ENCODE measurements around the gene MYH9. TPM values are rescaled to one million over a fixed set of nuclear protein-coding genes. Genes with fewer than 3 reads are reported as not detected.

Gene MYH9
- total RNA-seq, 2 donors from 2014 or later: 294 to 323 TPM

GRCh38 chr22:36360871-36361383 lies 26.8 kb downstream of the MYH9 start:
- WGBS, 2 donors: 13 to 16% methylated on average over 4 to 5 of the region's 5 CpGs
- TF ChIP-seq CTCF (IDR thresholded peaks at IDR 0.05) (no peak), POLR2A (IDR thresholded peaks at IDR 0.05) (no peak)
- Histone ChIP-seq H3K27me3 (no peaks in the 10 kb centered on the region), H3K4me1 (peaks cover 98% of the 10 kb centered on the region), H3K9me3 (no peaks in the 10 kb centered on the region), H3K4me3 (no peak overlapping the region), H3K27ac (peak overlapping the region; percentile 83 to 98 (median 90)), H3K36me3 (replicated peaks in 1 of 2; ENCODE audit: insufficient read depth in 1 of 2, low read depth in 2 of 2) (peaks cover 0 to 2% of the 10 kb centered on the region in 2 donors)
- ATAC-seq (peak; percentile 5), DNase-seq (peak in 1 of 4 donors; percentile 28)
- intact Hi-C loops (cut with DNase I): no loop called here

GRCh38 chr22:36360011-36360410 lies 27.8 kb downstream of the MYH9 start:
- no peak for ATAC-seq
- no peak for TF ChIP-seq CTCF (IDR thresholded peaks at IDR 0.05)
- no peak for TF ChIP-seq POLR2A (IDR thresholded peaks at IDR 0.05)
- intact Hi-C loops (cut with DNase I): no loop called here
- peak overlapping the region in 3 of 4 donors; percentile 83 to 98 (median 95) for H3K27ac ChIP-seq
- H3K4me1 ChIP-seq: peaks cover 98% of the 10 kb centered on the region
- WGBS, 2 donors: 70 to 76% methylated on average over 3 of the region's 3 CpGs
- no peak for DNase-seq
- H3K4me3 ChIP-seq: no peak overlapping the region
- H3K36me3 ChIP-seq (replicated peaks in 1 of 2; ENCODE audit: insufficient read depth in 1 of 2, low read depth in 2 of 2): peaks cover 0 to 2% of the 10 kb centered on the region in 2 donors
- H3K9me3 ChIP-seq: no peaks in the 10 kb centered on the region
- no peaks in the 10 kb centered on the region for H3K27me3 ChIP-seq

- no peaks in the 10 kb centered on the region for H3K9me3 ChIP-seq
- intact Hi-C loops (cut with DNase I): no loop called here
- ATAC-seq: no peak
- no peaks in the 10 kb centered on the region for H3K27me3 ChIP-seq
- 17 to 31% methylated on average over 3 of the region's 3 CpGs for WGBS, 2 donors
- no peak for DNase-seq
- no peak overlapping the region for H3K4me3 ChIP-seq
- peaks cover 97% of the 10 kb centered on the region for H3K4me1 ChIP-seq
- peak overlapping the region; percentile 42 to 98 (median 89) for H3K27ac ChIP-seq
- TF ChIP-seq CTCF (IDR thresholded peaks at IDR 0.05) (no peak), POLR2A (IDR thresholded peaks at IDR 0.05) (no peak)
- H3K36me3 ChIP-seq (replicated peaks in 1 of 2; ENCODE audit: insufficient read depth in 1 of 2, low read depth in 2 of 2): peaks cover 0 to 2% of the 10 kb centered on the region in 2 donors
Observed at GRCh38 chr22:36359470-36359996, 28.2 kb downstream of the MYH9 start.

GRCh38 chr22:36358533-36359469 lies 29.0 kb downstream of the MYH9 start:
- peaks cover 97% of the 10 kb centered on the region for H3K4me1 ChIP-seq
- intact Hi-C loops (cut with DNase I): no loop called here
- peak in 1 of 4 donors; percentile 15 for DNase-seq

More at GRCh38 chr22:36358533-36359469, 29.0 kb downstream of the MYH9 start:
- Histone ChIP-seq H3K36me3 (replicated peaks in 1 of 2; ENCODE audit: insufficient read depth in 1 of 2, low read depth in 2 of 2) (peaks cover 0 to 2% of the 10 kb centered on the region in 2 donors), H3K9me3 (no peaks in the 10 kb centered on the region), H3K4me3 (no peak overlapping the region), H3K27me3 (no peaks in the 10 kb centered on the region), H3K27ac (peak overlapping the region; percentile 42 to 98 (median 89))
- ATAC-seq: no peak
- WGBS, 2 donors: 57 to 62% methylated on average over 9 of the region's 9 CpGs
- TF ChIP-seq CTCF (IDR thresholded peaks at IDR 0.05): no peak
- TF ChIP-seq POLR2A (IDR thresholded peaks at IDR 0.05): no peak
